CD4-positive, alpha-beta memory T cell (primary cell): ENCODE data around the gene JARID2. TPM values are rescaled to one million over a fixed set of nuclear protein-coding genes. Genes with fewer than 3 reads are reported as not detected.

Experiments
- CTCF ChIA-PET: fragments of 350-600 bp; sonication (Branson Sonifier 250); formaldehyde crosslinking; loops from one replicate; lab custom pipeline; 2021; ENCODE audit warnings: inconsistent platforms; ENCODE audit not compliant: partially characterized antibody; lab: Charles Lee
- POLR2A ChIA-PET: fragments of 350-600 bp; sonication (Branson Sonifier 250); formaldehyde crosslinking; loops from one replicate; lab custom pipeline; 2021; ENCODE audit not compliant: partially characterized antibody; lab: Charles Lee
- DNase-seq, 5 donors: peaks; one replicate each; pipeline versions ENCODE4 v3.0.0 to v3.0.0-alpha.2; 2020 to 2022; ENCODE audit warnings: mixed read lengths in 1 of 5
- H3K27ac ChIP-seq: one replicate; pipeline ENCODE4 v1.7.0; 2013; ENCODE audit warnings: low read depth, low read length
- H3K27me3 ChIP-seq: 2 replicates; pipeline ENCODE4 v1.7.0; 2013; ENCODE audit warnings: mild to moderate bottlenecking, low read length, moderate library complexity; ENCODE audit not compliant: insufficient read depth
- H3K36me3 ChIP-seq: 2 replicates; pipeline ENCODE4 v1.7.0; 2013; ENCODE audit warnings: mild to moderate bottlenecking, low read length, moderate library complexity; ENCODE audit not compliant: insufficient read depth
- H3K4me1 ChIP-seq: 2 replicates; pipeline ENCODE4 v1.7.0; 2013; ENCODE audit warnings: mild to moderate bottlenecking, low read length, moderate library complexity; ENCODE audit not compliant: insufficient read depth
- H3K4me3 ChIP-seq, 2 donors: one replicate each; pipeline ENCODE4 v1.7.0; 2013; ENCODE audit warnings: low read length in 2 of 2, mild to moderate bottlenecking in 1 of 2
- H3K9me3 ChIP-seq, 2 donors: one replicate each; pipeline ENCODE4 v1.7.0; 2013; ENCODE audit warnings: low read length in 2 of 2, control low read depth in 1 of 2; ENCODE audit not compliant: control insufficient read depth in 1 of 2
- H3K27ac Mint-ChIP-seq, 7 donors: one replicate each; pipeline ENCODE4 v1.8.0; 2020 to 2021; ENCODE audit warnings: mixed read lengths in 7 of 7, mild to moderate bottlenecking in 6 of 7, inconsistent platforms in 3 of 7, moderate library complexity in 3 of 7
- H3K27me3 Mint-ChIP-seq, 2 donors: one replicate each; pipeline ENCODE4 v1.8.0; 2020 to 2021; ENCODE audit warnings: mixed read lengths in 2 of 2
- H3K36me3 Mint-ChIP-seq, 2 donors: one replicate each; pipeline ENCODE4 v1.8.0; 2020 to 2021; ENCODE audit warnings: mixed read lengths in 2 of 2, inconsistent platforms in 1 of 2, mild to moderate bottlenecking in 1 of 2
- H3K4me1 Mint-ChIP-seq, 4 donors: one replicate each; pipeline ENCODE4 v1.8.0; 2020 to 2021; ENCODE audit warnings: mixed read lengths in 4 of 4, mild to moderate bottlenecking in 1 of 4
- H3K4me3 Mint-ChIP-seq, 8 donors: one replicate each; pipeline ENCODE4 v1.8.0; 2020 to 2021; ENCODE audit warnings: mixed read lengths in 8 of 8, mild to moderate bottlenecking in 7 of 8, moderate library complexity in 6 of 8, inconsistent platforms in 3 of 8
- H3K9me3 Mint-ChIP-seq, 8 donors: one replicate each; pipeline ENCODE4 v1.8.0; 2020 to 2021; ENCODE audit warnings: mixed read lengths in 8 of 8, mild to moderate bottlenecking in 5 of 8, inconsistent platforms in 3 of 8, moderate library complexity in 1 of 8
- intact Hi-C: fragments of 100-400 bp; cut with micrococcal nuclease; formaldehyde crosslinking; loops from one replicate; pipeline ENCODE4 v1.15.1; 2023
- polyA plus RNA-seq, 2 donors: library from polyadenylated mRNA; unstranded; fragments of 300-500 nt; fragmentation: Illumina TruSeq; gene quantifications; one replicate each; pipeline ENCODE4 v1.2.3, GENCODE V29; 2021
- total RNA-seq, 2 experiments: library from RNA; stranded (reverse); gene quantifications; one replicate each; pipeline ENCODE4 v1.2.3, GENCODE V29; 2021

JARID2 gene
- total and polyA plus RNA-seq, 4 experiments from 2014 or later: 2.4 to 21.6 (median 16.0) TPM

GRCh38 chr6:15470746-15471145 lies 224.9 kb downstream of the JARID2 start:
- Mint-ChIP-seq H3K27me3 (no peaks in the 10 kb centered on the region), H3K9me3 (no peaks in the 10 kb centered on the region), H3K36me3 (peaks cover 37 to 45% of the 10 kb centered on the region in 2 donors), H3K27ac (no peak overlapping the region), H3K4me1 (peaks cover 5 to 20% (median 14%) of the 10 kb centered on the region in 4 donors), H3K4me3 (no peak overlapping the region)
- H3K4me1 ChIP-seq: no peaks in the 10 kb centered on the region
- no peak overlapping the region for H3K27ac ChIP-seq
- no peaks in the 10 kb centered on the region for H3K27me3 ChIP-seq
- no peak for DNase-seq
- no peak overlapping the region for H3K4me3 ChIP-seq
- H3K36me3 ChIP-seq: peaks cover 23% of the 10 kb centered on the region
- CTCF ChIA-PET: interaction anchor here (0.9 to 1.0 kb wide), 2 partner anchors 14 to 20 kb away, joined by 3 read pairs; no protein-coding TSS in a partner anchor
- POLR2A ChIA-PET: no interaction called here
- intact Hi-C loops: no loop called here
- H3K9me3 ChIP-seq: no peaks in the 10 kb centered on the region

- no peak for DNase-seq
- intact Hi-C loops: no loop called here
- CTCF ChIA-PET: interaction anchor here (1.9 kb wide), 1 partner anchor 9 kb away, joined by 5 read pairs; no protein-coding TSS in a partner anchor
- H3K27me3 ChIP-seq: no peaks in the 10 kb centered on the region
- H3K27ac ChIP-seq: no peak overlapping the region
- H3K27me3 Mint-ChIP-seq: no peaks in the 10 kb centered on the region
- H3K4me3 ChIP-seq: no peak overlapping the region
- no peaks in the 10 kb centered on the region for H3K9me3 ChIP-seq
- H3K27ac Mint-ChIP-seq: peak overlapping the region in 2 of 7 donors; percentile 24 to 69
- peaks cover 23% of the 10 kb centered on the region for H3K36me3 ChIP-seq
- H3K9me3 Mint-ChIP-seq: no peaks in the 10 kb centered on the region
- POLR2A ChIA-PET: no interaction called here
- peaks cover 31 to 50% of the 10 kb centered on the region in 2 donors for H3K36me3 Mint-ChIP-seq
- H3K4me3 Mint-ChIP-seq: no peak overlapping the region
- H3K4me1 Mint-ChIP-seq: peaks cover 12 to 30% (median 19%) of the 10 kb centered on the region in 4 donors
- H3K4me1 ChIP-seq: no peaks in the 10 kb centered on the region
These were observed 226.8 kb downstream of the JARID2 start for GRCh38 chr6:15472621-15473020.

DNA sequence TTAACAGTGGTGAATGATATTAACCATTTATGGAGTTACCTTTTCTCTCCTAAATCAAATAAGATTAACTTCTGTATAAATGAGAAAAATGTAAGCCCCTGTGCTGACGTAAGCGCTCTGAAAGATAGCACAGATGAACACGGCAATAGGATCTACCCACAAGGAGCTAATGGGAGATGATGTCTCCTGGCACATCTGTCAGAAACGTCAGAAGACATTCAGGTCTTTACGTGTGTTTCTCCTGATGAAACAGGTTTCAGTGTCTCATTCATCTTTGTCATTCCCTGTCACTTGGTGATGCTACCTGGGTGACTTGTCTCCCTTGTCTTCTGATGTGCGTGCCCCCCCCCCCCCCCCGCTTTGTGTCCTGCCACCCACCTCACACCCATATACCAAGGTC lies 227.3 kb downstream of the JARID2 start:
- H3K27me3 Mint-ChIP-seq: no peaks in the 10 kb centered on the region
- H3K9me3 Mint-ChIP-seq: no peaks in the 10 kb centered on the region
- H3K27me3 ChIP-seq: no peaks in the 10 kb centered on the region
- no peak overlapping the region for H3K27ac Mint-ChIP-seq
- ChIA-PET CTCF (interaction anchor here (1.9 kb wide), 1 partner anchor 9 kb away, joined by 5 read pairs; no protein-coding TSS in a partner anchor), POLR2A (no interaction called here)
- no peaks in the 10 kb centered on the region for H3K9me3 ChIP-seq
- no peak overlapping the region for H3K4me3 Mint-ChIP-seq
- DNase-seq: no peak
- peaks cover 12 to 34% (median 21%) of the 10 kb centered on the region in 4 donors for H3K4me1 Mint-ChIP-seq
- no peak overlapping the region for H3K4me3 ChIP-seq
- peaks cover 30 to 50% of the 10 kb centered on the region in 2 donors for H3K36me3 Mint-ChIP-seq
- no peaks in the 10 kb centered on the region for H3K4me1 ChIP-seq
- intact Hi-C loops: no loop called here
- H3K27ac ChIP-seq: no peak overlapping the region
- H3K36me3 ChIP-seq: peaks cover 23% of the 10 kb centered on the region

- intact Hi-C loops: no loop called here
- no peaks in the 10 kb centered on the region for H3K27me3 ChIP-seq
- Mint-ChIP-seq H3K27me3 (no peaks in the 10 kb centered on the region), H3K27ac (no peak overlapping the region), H3K4me1 (peaks cover 15 to 34% (median 22%) of the 10 kb centered on the region in 4 donors), H3K36me3 (peaks cover 24 to 44% of the 10 kb centered on the region in 2 donors), H3K9me3 (no peaks in the 10 kb centered on the region), H3K4me3 (no peak overlapping the region)
- no peak for DNase-seq
- H3K4me3 ChIP-seq: no peak overlapping the region
- peaks cover 18% of the 10 kb centered on the region for H3K36me3 ChIP-seq
- no peaks in the 10 kb centered on the region for H3K9me3 ChIP-seq
- no peaks in the 10 kb centered on the region for H3K4me1 ChIP-seq
- POLR2A ChIA-PET: no interaction called here
- no peak overlapping the region for H3K27ac ChIP-seq
- CTCF ChIA-PET: interaction anchor here (1.9 kb wide), 1 partner anchor 10 kb away, joined by 5 read pairs; no protein-coding TSS in a partner anchor
These were observed 227.9 kb downstream of the JARID2 start for GRCh38 chr6:15473741-15474161.

- Mint-ChIP-seq H3K9me3 (no peaks in the 10 kb centered on the region), H3K4me1 (peaks cover 18 to 37% (median 24%) of the 10 kb centered on the region in 4 donors), H3K27me3 (no peaks in the 10 kb centered on the region), H3K36me3 (peaks cover 21 to 44% of the 10 kb centered on the region in 2 donors), H3K4me3 (no peak overlapping the region), H3K27ac (no peak overlapping the region)
- Histone ChIP-seq H3K36me3 (peaks cover 15% of the 10 kb centered on the region), H3K4me3 (no peak overlapping the region), H3K9me3 (no peaks in the 10 kb centered on the region), H3K27ac (no peak overlapping the region), H3K4me1 (no peaks in the 10 kb centered on the region), H3K27me3 (no peaks in the 10 kb centered on the region)
- ChIA-PET POLR2A (no interaction called here), CTCF (interaction anchor here (1.9 kb wide), 1 partner anchor 10 kb away, joined by 5 read pairs; no protein-coding TSS in a partner anchor)
- intact Hi-C loops: no loop called here
- DNase-seq: no peak
These were observed 228.3 kb downstream of the JARID2 start for GRCh38 chr6:15474196-15474595.

GRCh38 chr6:15475261-15475660 lies 229.4 kb downstream of the JARID2 start:
- DNase-seq: no peak
- ChIA-PET POLR2A (no interaction called here), CTCF (no interaction called here)
- no peaks in the 10 kb centered on the region for H3K9me3 Mint-ChIP-seq
- Histone ChIP-seq H3K27me3 (no peaks in the 10 kb centered on the region), H3K36me3 (peaks cover 11% of the 10 kb centered on the region), H3K9me3 (no peaks in the 10 kb centered on the region), H3K4me1 (no peaks in the 10 kb centered on the region), H3K27ac (no peak overlapping the region), H3K4me3 (no peak overlapping the region)
- H3K36me3 Mint-ChIP-seq: peaks cover 21 to 45% of the 10 kb centered on the region in 2 donors
- H3K27ac Mint-ChIP-seq: peak overlapping the region in 3 of 7 donors; percentile 5 to 53 (median 23)
- H3K4me3 Mint-ChIP-seq: no peak overlapping the region
- peaks cover 23 to 48% (median 32%) of the 10 kb centered on the region in 4 donors for H3K4me1 Mint-ChIP-seq
- intact Hi-C loops: no loop called here
- H3K27me3 Mint-ChIP-seq: no peaks in the 10 kb centered on the region

- no peak for DNase-seq
- Mint-ChIP-seq H3K4me1 (peaks cover 26 to 50% (median 35%) of the 10 kb centered on the region in 4 donors), H3K27ac (peak overlapping the region in 2 of 7 donors; percentile 53 to 81), H3K4me3 (no peak overlapping the region), H3K36me3 (peaks cover 21 to 45% of the 10 kb centered on the region in 2 donors), H3K9me3 (no peaks in the 10 kb centered on the region), H3K27me3 (no peaks in the 10 kb centered on the region)
- Histone ChIP-seq H3K36me3 (peaks cover 6% of the 10 kb centered on the region), H3K4me1 (peaks cover 4% of the 10 kb centered on the region), H3K4me3 (no peak overlapping the region), H3K27me3 (no peaks in the 10 kb centered on the region), H3K27ac (no peak overlapping the region), H3K9me3 (no peaks in the 10 kb centered on the region)
- intact Hi-C loops: no loop called here
- POLR2A ChIA-PET: no interaction called here
- CTCF ChIA-PET: interaction anchor here (2.2 kb wide), 1 partner anchor 12 kb away, joined by 9 read pairs; no protein-coding TSS in a partner anchor
These were observed 230.0 kb downstream of the JARID2 start for GRCh38 chr6:15475872-15476271.
